Measurements from ENCODE around the gene POC1B. TPM values are rescaled to one million over a fixed set of nuclear protein-coding genes. Genes with fewer than 3 reads are reported as not detected.

POC1B gene
- total RNA-seq, 1 donor from 2014 or later: 10.2 TPM

GRCh38 chr12:89571491-89572195, 45.8 kb upstream of the POC1B start:
- TF ChIP-seq CTCF (IDR thresholded peaks at IDR 0.05): no peak
- Mint-ChIP-seq H3K36me3 (ENCODE audit: unreplicated experiment) (peaks cover 3% of the 10 kb centered on the region), H3K4me3 (ENCODE audit: unreplicated experiment) (no peak overlapping the region), H3K9me3 (ENCODE audit: unreplicated experiment) (peaks cover 4% of the 10 kb centered on the region), H3K27ac (ENCODE audit: unreplicated experiment) (no peak overlapping the region), H3K4me1 (ENCODE audit: unreplicated experiment) (peaks cover 47% of the 10 kb centered on the region), H3K27me3 (ENCODE audit: unreplicated experiment) (no peaks in the 10 kb centered on the region)
- no peak for DNase-seq (ENCODE audit: extremely low spot score, unreplicated experiment)

- Mint-ChIP-seq H3K9me3 (ENCODE audit: unreplicated experiment) (peaks cover 4% of the 10 kb centered on the region), H3K4me3 (ENCODE audit: unreplicated experiment) (no peak overlapping the region), H3K27ac (ENCODE audit: unreplicated experiment) (no peak overlapping the region), H3K27me3 (ENCODE audit: unreplicated experiment) (no peaks in the 10 kb centered on the region), H3K36me3 (ENCODE audit: unreplicated experiment) (peaks cover 3% of the 10 kb centered on the region), H3K4me1 (ENCODE audit: unreplicated experiment) (peaks cover 22% of the 10 kb centered on the region)
- no peak for TF ChIP-seq CTCF (IDR thresholded peaks at IDR 0.05)
- no peak for DNase-seq (ENCODE audit: extremely low spot score, unreplicated experiment)
Observed at GRCh38 chr12:89568484-89568883, 42.6 kb upstream of the POC1B start.

- H3K4me3 Mint-ChIP-seq (ENCODE audit: unreplicated experiment): no peak overlapping the region
- H3K36me3 Mint-ChIP-seq (ENCODE audit: unreplicated experiment): peaks cover 3% of the 10 kb centered on the region
- TF ChIP-seq CTCF (IDR thresholded peaks at IDR 0.05): no peak
- DNase-seq (ENCODE audit: extremely low spot score, unreplicated experiment): no peak
- peaks cover 22% of the 10 kb centered on the region for H3K4me1 Mint-ChIP-seq (ENCODE audit: unreplicated experiment)
- H3K27me3 Mint-ChIP-seq (ENCODE audit: unreplicated experiment): no peaks in the 10 kb centered on the region
- H3K9me3 Mint-ChIP-seq (ENCODE audit: unreplicated experiment): peaks cover 4% of the 10 kb centered on the region
- no peak overlapping the region for H3K27ac Mint-ChIP-seq (ENCODE audit: unreplicated experiment)
Observed at GRCh38 chr12:89567691-89568239, 41.9 kb upstream of the POC1B start.

- peaks cover 4% of the 10 kb centered on the region for H3K9me3 Mint-ChIP-seq (ENCODE audit: unreplicated experiment)
- H3K27me3 Mint-ChIP-seq (ENCODE audit: unreplicated experiment): no peaks in the 10 kb centered on the region
- no peak overlapping the region for H3K4me3 Mint-ChIP-seq (ENCODE audit: unreplicated experiment)
- no peak for TF ChIP-seq CTCF (IDR thresholded peaks at IDR 0.05)
- H3K36me3 Mint-ChIP-seq (ENCODE audit: unreplicated experiment): peaks cover 3% of the 10 kb centered on the region
- no peak for DNase-seq (ENCODE audit: extremely low spot score, unreplicated experiment)
- no peak overlapping the region for H3K27ac Mint-ChIP-seq (ENCODE audit: unreplicated experiment)
- peaks cover 16% of the 10 kb centered on the region for H3K4me1 Mint-ChIP-seq (ENCODE audit: unreplicated experiment)
Observed at GRCh38 chr12:89566615-89567014, 40.8 kb upstream of the POC1B start.

- Mint-ChIP-seq H3K9me3 (ENCODE audit: unreplicated experiment) (peaks cover 4% of the 10 kb centered on the region), H3K27me3 (ENCODE audit: unreplicated experiment) (no peaks in the 10 kb centered on the region), H3K36me3 (ENCODE audit: unreplicated experiment) (no peaks in the 10 kb centered on the region), H3K27ac (ENCODE audit: unreplicated experiment) (no peak overlapping the region), H3K4me1 (ENCODE audit: unreplicated experiment) (peaks cover 13% of the 10 kb centered on the region), H3K4me3 (ENCODE audit: unreplicated experiment) (no peak overlapping the region)
- TF ChIP-seq CTCF (IDR thresholded peaks at IDR 0.05): no peak
- no peak for DNase-seq (ENCODE audit: extremely low spot score, unreplicated experiment)
Observed at GRCh38 chr12:89565002-89565401, 39.2 kb upstream of the POC1B start.

Measured in osteocyte (in vitro differentiated cells).